ENCODE measurements around the gene LCAT.

Gene LCAT

DNA sequence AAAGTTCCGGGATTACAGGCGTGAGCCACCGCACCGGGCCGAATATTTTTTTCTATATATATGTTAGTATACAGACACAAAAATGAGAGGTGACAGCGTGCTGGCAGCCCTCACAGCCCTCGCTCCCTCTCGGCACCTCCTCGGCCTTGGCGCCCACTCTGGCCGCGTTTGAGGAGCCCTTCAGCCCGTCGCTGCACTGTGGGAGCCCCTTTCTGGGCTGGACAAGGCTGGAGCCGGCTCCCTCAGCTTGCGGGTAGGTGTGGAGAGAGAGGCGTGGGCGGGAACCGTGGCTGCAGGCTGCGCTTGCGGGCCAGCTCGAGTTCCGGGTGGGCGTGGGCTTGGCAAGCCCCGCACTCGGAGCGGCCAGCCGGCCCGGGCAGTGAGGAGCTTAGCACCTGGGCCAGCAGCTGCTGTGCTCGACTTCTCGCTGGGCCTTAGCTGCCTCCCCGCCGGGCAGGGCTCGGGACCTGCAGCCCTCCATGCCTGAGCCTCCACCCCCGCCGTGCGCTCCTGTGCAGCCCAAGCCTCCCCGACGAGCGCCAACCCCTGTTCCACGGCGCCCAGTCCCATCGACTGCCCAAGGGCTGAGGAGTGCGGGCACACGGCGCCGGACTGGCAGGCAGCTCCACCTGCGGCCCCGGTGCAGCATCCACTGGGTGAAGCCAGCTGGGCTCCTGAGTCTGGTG lies 38.2 kb upstream of the LCAT start:
- H3K9me3 ChIP-seq (ENCODE audit: severe bottlenecking) = no peaks in the 10 kb centered on the region
- ATAC-seq (ENCODE audit: low read depth) (no peak), DNase-seq (ENCODE audit: low spot score) (no peak)
- H3K4me3 ChIP-seq (ENCODE audit: severe bottlenecking) = no peak overlapping the region
- H3K27me3 ChIP-seq (ENCODE audit: insufficient read depth, poor library complexity, severe bottlenecking) = no peaks in the 10 kb centered on the region
- H3K27ac ChIP-seq (ENCODE audit: poor library complexity, severe bottlenecking) = no peak overlapping the region
- H3K36me3 ChIP-seq (ENCODE audit: low read depth) = no peaks in the 10 kb centered on the region
- H3K4me1 ChIP-seq (ENCODE audit: insufficient read depth, poor library complexity, severe bottlenecking) = peaks cover 13% of the 10 kb centered on the region
- TF ChIP-seq, protein P1, sequence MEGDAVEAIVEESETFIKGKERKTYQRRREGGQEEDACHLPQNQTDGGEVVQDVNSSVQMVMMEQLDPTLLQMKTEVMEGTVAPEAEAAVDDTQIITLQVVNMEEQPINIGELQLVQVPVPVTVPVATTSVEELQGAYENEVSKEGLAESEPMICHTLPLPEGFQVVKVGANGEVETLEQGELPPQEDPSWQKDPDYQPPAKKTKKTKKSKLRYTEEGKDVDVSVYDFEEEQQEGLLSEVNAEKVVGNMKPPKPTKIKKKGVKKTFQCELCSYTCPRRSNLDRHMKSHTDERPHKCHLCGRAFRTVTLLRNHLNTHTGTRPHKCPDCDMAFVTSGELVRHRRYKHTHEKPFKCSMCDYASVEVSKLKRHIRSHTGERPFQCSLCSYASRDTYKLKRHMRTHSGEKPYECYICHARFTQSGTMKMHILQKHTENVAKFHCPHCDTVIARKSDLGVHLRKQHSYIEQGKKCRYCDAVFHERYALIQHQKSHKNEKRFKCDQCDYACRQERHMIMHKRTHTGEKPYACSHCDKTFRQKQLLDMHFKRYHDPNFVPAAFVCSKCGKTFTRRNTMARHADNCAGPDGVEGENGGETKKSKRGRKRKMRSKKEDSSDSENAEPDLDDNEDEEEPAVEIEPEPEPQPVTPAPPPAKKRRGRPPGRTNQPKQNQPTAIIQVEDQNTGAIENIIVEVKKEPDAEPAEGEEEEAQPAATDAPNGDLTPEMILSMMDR (IDR thresholded peaks at IDR 0.05; ENCODE audit: poor library complexity, severe bottlenecking) = no peak

DNA sequence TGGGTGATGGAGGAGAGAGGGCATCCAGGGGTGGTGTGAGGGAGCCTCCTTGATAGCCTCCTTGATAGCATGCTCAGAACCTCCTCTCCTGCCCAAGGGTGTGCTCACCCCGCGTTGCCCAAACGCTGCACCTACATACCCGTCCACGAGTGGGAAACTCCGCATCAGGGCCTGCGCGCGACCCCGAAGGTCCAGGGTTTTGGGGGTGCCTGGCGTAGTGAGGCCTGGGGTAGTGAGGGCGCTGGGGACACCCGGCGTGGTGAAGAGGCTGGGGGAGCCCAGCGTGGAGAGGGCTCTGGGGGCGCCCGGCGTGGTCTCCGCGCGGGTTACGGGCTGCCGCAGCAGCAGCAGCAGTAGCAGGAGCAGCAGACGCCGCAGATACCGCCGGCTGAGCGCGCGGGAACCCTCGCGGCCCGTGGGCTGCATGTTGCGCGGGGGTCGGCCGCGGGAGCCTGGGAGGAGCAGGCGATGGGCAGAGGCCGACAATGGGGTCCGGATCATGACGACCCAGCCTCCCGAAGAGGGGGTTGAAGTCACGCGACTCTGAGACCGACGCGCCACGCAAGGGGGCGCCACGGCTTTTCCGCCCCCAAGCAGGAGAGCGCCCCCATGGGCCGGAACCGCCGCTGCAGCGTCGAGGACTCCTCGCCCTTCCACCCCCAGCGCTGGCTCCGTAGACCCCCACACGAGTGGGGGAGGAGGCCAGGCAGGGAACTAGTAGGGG lies 36.2 kb upstream of the LCAT start, which contains the start of gene DPEP3:
Gene DPEP3, minus strand, starts transcription at position 545 of the 724 bp plus-strand sequence. Its CDS starts 119 bp downstream, at position 426.
- Histone ChIP-seq H3K27me3 (ENCODE audit: insufficient read depth, poor library complexity, severe bottlenecking) (no peaks in the 10 kb centered on the region), H3K4me3 (ENCODE audit: severe bottlenecking) (no peak within 1 kb of the TSS), H3K27ac (ENCODE audit: poor library complexity, severe bottlenecking) (no peak within 1 kb of the TSS), H3K9me3 (ENCODE audit: severe bottlenecking) (no peaks in the 10 kb centered on the region), H3K36me3 (ENCODE audit: low read depth) (no peaks in the 10 kb centered on the region), H3K4me1 (ENCODE audit: insufficient read depth, poor library complexity, severe bottlenecking) (peaks cover 13% of the 10 kb centered on the region)
- no peak for DNase-seq (ENCODE audit: low spot score)
- ATAC-seq (ENCODE audit: low read depth) = no peak
- TF ChIP-seq, protein P1 (IDR thresholded peaks at IDR 0.05; ENCODE audit: poor library complexity, severe bottlenecking) = no peak

DNA sequence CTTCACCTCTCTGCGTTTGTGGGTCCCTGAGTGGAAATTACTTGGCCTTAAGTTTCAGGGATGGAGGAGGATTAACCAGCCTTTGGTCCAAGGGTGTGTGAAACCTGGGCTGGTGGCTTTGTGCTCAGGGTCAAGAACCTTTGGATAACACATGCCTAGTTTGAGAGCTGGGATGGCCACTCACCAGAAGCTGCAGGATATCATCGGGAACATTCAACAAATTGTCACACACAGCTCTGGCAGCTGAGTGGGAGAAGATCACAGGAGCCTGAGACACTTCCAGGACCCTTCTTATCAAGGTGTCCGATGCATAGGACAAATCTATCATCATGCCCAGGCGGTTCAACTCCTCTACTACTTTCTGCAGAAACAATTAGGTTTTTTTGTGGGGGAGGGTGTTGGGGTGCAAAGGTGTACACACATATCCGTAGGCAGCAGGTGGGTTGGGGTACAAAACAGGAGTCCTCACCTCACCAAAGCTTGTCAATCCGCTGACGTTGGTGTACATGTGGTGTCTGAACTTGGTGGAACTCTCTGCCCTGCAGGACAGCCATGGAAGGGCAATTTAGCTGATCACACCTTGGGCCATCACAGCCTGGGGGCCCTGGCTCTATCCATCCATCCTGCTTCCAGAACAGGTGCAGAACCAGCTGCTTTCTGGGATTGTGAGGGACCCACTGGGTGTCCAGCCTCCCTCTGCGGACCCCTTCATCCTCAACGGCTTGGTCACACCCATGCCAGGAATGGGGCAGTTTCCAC lies 33.7 kb upstream of the LCAT start:
- Histone ChIP-seq H3K36me3 (ENCODE audit: low read depth) (no peaks in the 10 kb centered on the region), H3K27me3 (ENCODE audit: insufficient read depth, poor library complexity, severe bottlenecking) (no peaks in the 10 kb centered on the region), H3K27ac (ENCODE audit: poor library complexity, severe bottlenecking) (no peak overlapping the region), H3K9me3 (ENCODE audit: severe bottlenecking) (no peaks in the 10 kb centered on the region), H3K4me1 (ENCODE audit: insufficient read depth, poor library complexity, severe bottlenecking) (no peaks in the 10 kb centered on the region), H3K4me3 (ENCODE audit: severe bottlenecking) (no peak overlapping the region)
- DNase-seq (ENCODE audit: low spot score) (no peak), ATAC-seq (ENCODE audit: low read depth) (no peak)
- TF ChIP-seq, protein P1 (IDR thresholded peaks at IDR 0.05; ENCODE audit: poor library complexity, severe bottlenecking) = no peak

GRCh38 chr16:67977005-67977404 lies 33.1 kb upstream of the LCAT start:
- DNase-seq (ENCODE audit: low spot score) (no peak), ATAC-seq (ENCODE audit: low read depth) (peak; percentile 7; the same call in 1 of the 3 replicates)
- H3K4me1 ChIP-seq (ENCODE audit: insufficient read depth, poor library complexity, severe bottlenecking) = no peaks in the 10 kb centered on the region

More at GRCh38 chr16:67977005-67977404, 33.1 kb upstream of the LCAT start:
- Histone ChIP-seq H3K27ac (ENCODE audit: poor library complexity, severe bottlenecking) (no peak overlapping the region), H3K9me3 (ENCODE audit: severe bottlenecking) (no peaks in the 10 kb centered on the region), H3K4me3 (ENCODE audit: severe bottlenecking) (no peak overlapping the region), H3K36me3 (ENCODE audit: low read depth) (no peaks in the 10 kb centered on the region), H3K27me3 (ENCODE audit: insufficient read depth, poor library complexity, severe bottlenecking) (no peaks in the 10 kb centered on the region)
- TF ChIP-seq, protein P1 (IDR thresholded peaks at IDR 0.05; ENCODE audit: poor library complexity, severe bottlenecking) = no peak
